OCI-LY7 (cell line): ENCODE data around the gene HOXA1. TPM values are rescaled to one million over a fixed set of nuclear protein-coding genes. Genes with fewer than 3 reads are reported as not detected.

ENCODE experiments used
- BruUV-seq: library from RNA; stranded (reverse); fragments of 400-500 nt; replicated peaks from 2 replicates; lab custom pipeline; 2021; lab: Mats Ljungman, UMichigan
- CTCF ChIA-PET: fragments of 300-600 bp; sonication (Branson Sonifier 250); formaldehyde crosslinking; loops from one replicate; lab custom pipeline; 2022; ENCODE audit warnings: antibody characterized with exemption; ENCODE audit not compliant: unreplicated experiment; lab: Charles Lee
- POLR2A ChIA-PET: fragments of 300-600 bp; sonication (Branson Sonifier 250); formaldehyde crosslinking; loops from one replicate; lab custom pipeline; 2022; ENCODE audit warnings: antibody characterized with exemption; lab: Charles Lee
- DNase-seq: peaks from one replicate; pipeline ENCODE4 v3.0.0-alpha.2; 2015; ENCODE audit warnings: low spot score
- H2AFZ ChIP-seq: fragments of 200-600 bp; sonication (generic), shearing (Covaris generic); 2 replicates; pipeline ENCODE4 v1.6.1; 2014; ENCODE audit warnings: mild to moderate bottlenecking, antibody characterized with exemption, low read length, moderate library complexity
- H3K27ac ChIP-seq: fragments of 200-600 bp; sonication (generic); 2 replicates; pipeline ENCODE4 v1.5.1; 2014; ENCODE audit warnings: mixed run types, low read depth, mild to moderate bottlenecking, moderate library complexity, low read length, inconsistent platforms; ENCODE audit not compliant: poor library complexity, severe bottlenecking
- H3K36me3 ChIP-seq: fragments of 200-600 bp; sonication (generic); 2 replicates; pipeline ENCODE4 v1.6.1; 2014; ENCODE audit warnings: mild to moderate bottlenecking, antibody characterized with exemption, low read length, moderate library complexity, mixed read lengths; ENCODE audit not compliant: insufficient read depth
- H3K4me1 ChIP-seq: fragments of 200-600 bp; sonication (generic); 2 replicates; pipeline ENCODE4 v1.5.1; 2014; ENCODE audit warnings: mild to moderate bottlenecking, low read length; ENCODE audit not compliant: insufficient read depth, poor library complexity, severe bottlenecking
- H3K4me2 ChIP-seq: fragments of 200-600 bp; sonication (generic); 2 replicates; pipeline ENCODE4 v1.6.1; 2014; ENCODE audit warnings: mild to moderate bottlenecking, low read length
- H3K4me3 ChIP-seq: fragments of 200-600 bp; sonication (generic); 2 replicates; pipeline ENCODE4 v1.5.1; 2014; ENCODE audit warnings: mild to moderate bottlenecking, low read depth, low read length; ENCODE audit not compliant: poor library complexity, severe bottlenecking
- H3K79me2 ChIP-seq: fragments of 200-600 bp; sonication (generic); 2 replicates; pipeline ENCODE4 v1.6.1; 2016; ENCODE audit warnings: low read depth, mild to moderate bottlenecking, low read length, moderate library complexity, mixed read lengths; ENCODE audit not compliant: insufficient read depth
- H3K9me2 ChIP-seq: fragments of 200-600 bp; sonication (generic); 2 replicates; pipeline ENCODE4 v1.6.1; 2016; ENCODE audit warnings: mild to moderate bottlenecking, low read length, mixed read lengths; ENCODE audit not compliant: insufficient read depth
- H3K9me3 ChIP-seq: fragments of 200-600 bp; sonication (generic); 2 replicates; pipeline ENCODE4 v1.6.1; 2014; ENCODE audit warnings: mild to moderate bottlenecking, mixed run types, low read length, mixed read lengths
- H4K20me1 ChIP-seq: fragments of 200-600 bp; sonication (generic); 2 replicates; pipeline ENCODE4 v1.6.1; 2014; ENCODE audit warnings: mild to moderate bottlenecking, antibody characterized with exemption, low read length, moderate library complexity, mixed read lengths; ENCODE audit not compliant: insufficient read depth
- EZH2phosphoT487 ChIP-seq: fragments of 200-600 bp; sonication (generic); IDR thresholded peaks from 2 replicates; pipeline ENCODE4 v1.6.1; 2018; ENCODE audit warnings: low read depth, borderline replicate concordance, mild to moderate bottlenecking, mixed run types, antibody characterized with exemption, low read length, moderate library complexity, mixed read lengths
- intact Hi-C: fragments of 100-400 bp; cut with micrococcal nuclease; formaldehyde crosslinking; loops from one replicate; pipeline ENCODE4 v1.10.0; 2022; ENCODE audit not compliant: unreplicated experiment
- total RNA-seq, 2 experiments: library from RNA; depleted of rRNA in 1 of 2; stranded (reverse); fragments of >200 nt in 1 of 2; shearing (Covaris generic) in 1 of 2; gene quantifications; 2 replicates each; pipeline ENCODE4 v1.2.3, GENCODE V29; 2014 to 2022
- TF ChIP-seq, protein P1 (sequence below): fragments of 200-600 bp; sonication (generic); conservative IDR thresholded peaks from 2 replicates; pipeline ENCODE4 v1.5.1; 2014; ENCODE audit warnings: mild to moderate bottlenecking, antibody characterized with exemption, low read length, moderate library complexity, mixed read lengths

HOXA1 gene
- total RNA-seq, 2 experiments from 2014 or later = 3.0 to 8.2 TPM

DNA sequence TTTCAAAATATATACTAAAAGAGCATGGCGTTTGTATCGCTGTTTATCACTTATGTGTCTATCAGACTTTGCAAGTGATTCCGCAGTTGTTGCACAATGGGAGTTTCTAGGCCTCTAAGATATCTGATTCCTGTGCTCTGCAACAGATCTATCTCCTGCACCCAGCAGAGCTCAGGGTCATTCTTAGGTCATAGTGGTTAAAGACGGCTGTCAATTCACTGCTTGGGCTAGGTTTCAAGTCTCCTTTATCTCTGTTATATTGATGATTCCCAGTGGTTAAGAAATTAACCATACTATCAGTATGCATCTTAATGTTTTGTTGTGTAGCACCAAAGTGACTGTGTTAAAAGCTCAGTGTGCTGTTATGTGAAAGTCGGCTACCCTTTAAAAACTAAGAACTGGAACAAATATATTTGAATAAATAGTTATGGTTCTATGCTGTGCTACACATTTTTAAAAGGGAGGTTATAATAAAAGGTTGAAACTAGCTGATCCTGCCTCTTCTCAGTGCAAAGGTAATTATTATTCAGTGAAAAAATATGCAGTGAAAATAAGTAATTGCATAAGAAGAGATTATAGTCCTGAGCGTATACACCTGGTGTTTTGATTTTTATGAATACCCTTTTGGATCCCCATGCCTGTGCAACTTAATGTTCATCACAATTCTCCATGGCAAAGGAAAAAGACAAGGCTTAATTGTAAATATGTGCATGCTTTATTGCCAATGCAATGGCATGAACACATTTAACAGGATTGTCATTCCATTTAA lies 24.0 kb downstream of the HOXA1 start:
- Histone ChIP-seq H3K4me3 (no peak overlapping the region), H3K36me3 (no peaks in the 10 kb centered on the region), H2AFZ (no peak overlapping the region), H3K79me2 (no peaks in the 10 kb centered on the region), H4K20me1 (no peaks in the 10 kb centered on the region), H3K4me1 (no peaks in the 10 kb centered on the region), H3K9me3 (no peaks in the 10 kb centered on the region; the same call in 1 of the 2 replicates), H3K4me2 (no peak overlapping the region), H3K9me2 (no peaks in the 10 kb centered on the region), H3K27ac (no peak overlapping the region)
- intact Hi-C loops = no loop called here
- no TSS peak for BruUV-seq
- DNase-seq = no peak
- TF ChIP-seq, protein P1, sequence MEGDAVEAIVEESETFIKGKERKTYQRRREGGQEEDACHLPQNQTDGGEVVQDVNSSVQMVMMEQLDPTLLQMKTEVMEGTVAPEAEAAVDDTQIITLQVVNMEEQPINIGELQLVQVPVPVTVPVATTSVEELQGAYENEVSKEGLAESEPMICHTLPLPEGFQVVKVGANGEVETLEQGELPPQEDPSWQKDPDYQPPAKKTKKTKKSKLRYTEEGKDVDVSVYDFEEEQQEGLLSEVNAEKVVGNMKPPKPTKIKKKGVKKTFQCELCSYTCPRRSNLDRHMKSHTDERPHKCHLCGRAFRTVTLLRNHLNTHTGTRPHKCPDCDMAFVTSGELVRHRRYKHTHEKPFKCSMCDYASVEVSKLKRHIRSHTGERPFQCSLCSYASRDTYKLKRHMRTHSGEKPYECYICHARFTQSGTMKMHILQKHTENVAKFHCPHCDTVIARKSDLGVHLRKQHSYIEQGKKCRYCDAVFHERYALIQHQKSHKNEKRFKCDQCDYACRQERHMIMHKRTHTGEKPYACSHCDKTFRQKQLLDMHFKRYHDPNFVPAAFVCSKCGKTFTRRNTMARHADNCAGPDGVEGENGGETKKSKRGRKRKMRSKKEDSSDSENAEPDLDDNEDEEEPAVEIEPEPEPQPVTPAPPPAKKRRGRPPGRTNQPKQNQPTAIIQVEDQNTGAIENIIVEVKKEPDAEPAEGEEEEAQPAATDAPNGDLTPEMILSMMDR = no peak
- no peak for TF ChIP-seq EZH2phosphoT487
- ChIA-PET POLR2A (interaction anchor here (0.5 to 0.6 kb wide), 4 partner anchors 10 to 379 kb away, joined by 3 read pairs; no protein-coding TSS in a partner anchor), CTCF (no interaction called here)

- TF ChIP-seq, protein P1 = no peak
- no peak for TF ChIP-seq EZH2phosphoT487
- ChIA-PET CTCF (no interaction called here), POLR2A (interaction anchor here (0.7 kb wide), 1 partner anchor 493 kb away, joined by 3 read pairs; no protein-coding TSS in a partner anchor)
- Histone ChIP-seq H3K27ac (no peak overlapping the region), H3K4me3 (no peak overlapping the region), H4K20me1 (no peaks in the 10 kb centered on the region), H3K36me3 (no peaks in the 10 kb centered on the region), H3K9me2 (no peaks in the 10 kb centered on the region), H3K4me2 (no peak overlapping the region), H3K9me3 (no peaks in the 10 kb centered on the region), H2AFZ (no peak overlapping the region), H3K79me2 (no peaks in the 10 kb centered on the region), H3K4me1 (no peaks in the 10 kb centered on the region)
- no TSS peak for BruUV-seq
- intact Hi-C loops = no loop called here
- DNase-seq = no peak
These were observed 27.5 kb downstream of the HOXA1 start for GRCh38 chr7:27068259-27068658.

DNA sequence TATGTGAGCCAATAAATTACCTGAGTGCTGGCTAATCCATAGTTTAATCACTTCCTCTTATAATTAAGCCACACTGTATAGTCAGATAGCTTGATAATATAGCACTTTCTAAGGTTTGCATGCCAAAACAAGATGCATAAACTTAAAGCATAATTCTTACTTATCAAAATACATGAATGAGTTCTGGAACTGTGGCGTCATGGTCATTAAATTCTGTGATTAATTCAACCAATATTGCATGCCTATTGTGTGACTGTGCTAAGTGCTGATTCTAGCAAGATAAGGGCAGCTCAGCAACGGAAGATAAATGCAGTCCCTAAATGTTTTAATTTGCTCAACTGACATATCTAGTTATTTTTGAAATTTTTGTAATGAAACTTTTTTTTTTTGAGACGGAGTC lies 29.7 kb downstream of the HOXA1 start:
- Histone ChIP-seq H3K4me2 (no peak overlapping the region), H3K9me2 (no peaks in the 10 kb centered on the region), H2AFZ (no peak overlapping the region), H3K36me3 (no peaks in the 10 kb centered on the region), H3K4me1 (no peaks in the 10 kb centered on the region), H3K4me3 (no peak overlapping the region), H4K20me1 (no peaks in the 10 kb centered on the region), H3K27ac (no peak overlapping the region), H3K79me2 (no peaks in the 10 kb centered on the region), H3K9me3 (no peaks in the 10 kb centered on the region)
- intact Hi-C loops = no loop called here
- CTCF ChIA-PET = no interaction called here
- TF ChIP-seq, protein P1 = no peak
- no peak for TF ChIP-seq EZH2phosphoT487
- no TSS peak for BruUV-seq
- no peak for DNase-seq
- POLR2A ChIA-PET = interaction anchor here (0.6 to 1.2 kb wide), 2 partner anchors 16 to 459 kb away, joined by 3 to 4 read pairs; no protein-coding TSS in a partner anchor
